Stimulated activated CD8-positive, alpha-beta memory T cell treated with anti-CD3 and anti-CD28 coated beads, Interleukin-7, amount 100 ng/mL, for 1 hour (primary cell): ENCODE data around the gene FRMD6.

Experiments
- DNase-seq, 2 donors: peaks; one replicate each; pipeline ENCODE4 v3.0.0-alpha.2; 2020; ENCODE audit warnings: low read depth in 2 of 2

The FRMD6 gene

DNA sequence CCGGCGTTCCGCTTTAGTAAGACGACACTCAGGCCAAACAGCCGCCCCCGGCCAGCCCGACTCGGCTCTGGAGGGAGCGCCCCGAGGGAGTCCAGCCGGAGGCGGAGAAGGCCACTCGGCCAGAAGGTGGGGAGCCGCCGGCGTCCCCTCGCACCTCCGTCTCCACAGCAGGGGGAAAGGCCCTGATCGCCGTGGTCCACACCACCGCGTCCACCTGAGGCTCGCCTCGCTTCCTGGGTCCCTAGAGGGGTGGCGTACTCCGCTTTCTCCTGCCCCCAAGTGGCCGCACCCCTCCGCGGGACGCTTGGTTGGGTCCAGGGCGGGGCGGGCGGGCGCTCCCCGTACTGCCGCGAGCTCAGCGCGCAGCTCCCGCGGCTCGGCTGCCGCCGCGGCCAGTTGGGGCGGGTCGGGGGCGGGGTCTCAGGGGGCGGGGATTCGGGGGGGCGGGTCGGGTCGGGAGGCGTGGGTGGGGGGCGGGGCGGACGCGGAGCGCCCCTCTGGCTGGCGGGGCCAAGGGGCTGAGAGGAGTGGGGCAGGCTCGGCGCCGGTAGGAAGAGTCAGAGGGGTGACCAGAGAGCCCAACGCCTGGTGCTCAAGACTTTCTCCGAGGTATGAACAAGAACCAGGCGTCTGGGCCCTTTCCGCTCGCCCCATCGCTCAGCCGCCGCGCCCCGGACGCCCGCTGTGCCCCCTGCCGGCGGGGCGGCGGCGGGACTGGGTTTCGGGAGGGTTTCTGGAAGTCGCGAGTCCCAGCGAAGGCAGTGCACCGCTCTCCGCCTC, at the start of gene FRMD6:
TSS of gene FRMD6 (plus strand) at position 523 of the 780 bp plus-strand sequence. CDS start 37,927 bp downstream, outside the sequence.
- peak; percentile 54 to 60 for DNase-seq

DNA sequence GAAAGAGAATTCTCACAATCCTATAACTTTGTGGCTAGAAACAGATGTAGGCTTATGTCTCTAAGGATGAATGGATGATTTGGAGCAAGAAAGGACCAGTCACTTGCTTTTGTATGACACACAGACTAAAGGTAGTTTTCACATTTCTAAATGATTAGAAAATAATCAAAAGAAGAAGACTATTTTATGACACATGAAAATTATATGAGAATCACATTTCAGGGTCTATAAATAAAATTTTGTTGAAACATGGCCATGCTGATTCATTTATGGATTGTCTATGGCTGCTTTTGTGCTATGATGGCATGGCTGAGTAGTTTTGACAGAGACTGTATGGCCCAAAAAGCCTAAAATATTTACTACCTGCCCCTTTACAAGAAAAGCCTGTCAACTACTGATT, 49.4 kb upstream of the FRMD6 start:
- no peak for DNase-seq

DNA sequence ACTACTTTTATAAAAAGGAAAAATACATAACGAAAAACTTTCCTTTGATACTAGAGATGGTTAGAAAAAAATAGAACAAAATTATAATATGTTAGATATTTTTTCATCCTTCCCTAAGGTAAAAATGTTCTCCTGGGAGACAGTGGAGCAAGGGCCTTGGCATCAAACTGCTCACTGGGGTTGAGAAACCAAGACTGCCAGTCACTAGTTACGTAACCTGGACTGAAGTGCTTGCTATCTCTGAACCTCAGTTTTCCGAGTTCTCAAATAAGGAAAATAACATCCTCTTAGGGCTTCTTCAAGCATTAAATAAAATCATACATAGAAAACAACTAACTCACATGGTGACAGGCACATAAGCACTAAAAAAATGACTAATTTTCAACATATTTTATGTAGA, 48.2 kb upstream of the FRMD6 start:
- no peak for DNase-seq

DNA sequence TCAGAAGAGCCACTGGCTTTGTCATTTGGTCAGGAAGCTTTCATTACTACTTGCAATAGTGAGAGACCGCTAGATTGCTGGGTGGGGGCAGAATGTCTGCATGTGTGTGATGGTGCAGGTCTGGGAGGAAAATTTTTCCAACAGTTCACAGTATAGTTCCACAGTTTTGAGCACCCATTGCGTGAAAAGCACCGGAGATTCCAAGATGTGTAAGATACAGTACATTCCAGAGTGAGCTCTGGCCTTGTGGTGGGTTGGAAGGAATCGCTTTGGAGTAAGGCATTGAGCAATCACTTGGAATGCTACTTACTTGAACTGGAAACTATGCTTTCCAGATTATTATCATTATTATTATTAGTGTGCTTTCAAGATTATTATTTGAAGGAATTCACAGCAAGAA, 47.6 kb upstream of the FRMD6 start:
- no peak for DNase-seq

DNA sequence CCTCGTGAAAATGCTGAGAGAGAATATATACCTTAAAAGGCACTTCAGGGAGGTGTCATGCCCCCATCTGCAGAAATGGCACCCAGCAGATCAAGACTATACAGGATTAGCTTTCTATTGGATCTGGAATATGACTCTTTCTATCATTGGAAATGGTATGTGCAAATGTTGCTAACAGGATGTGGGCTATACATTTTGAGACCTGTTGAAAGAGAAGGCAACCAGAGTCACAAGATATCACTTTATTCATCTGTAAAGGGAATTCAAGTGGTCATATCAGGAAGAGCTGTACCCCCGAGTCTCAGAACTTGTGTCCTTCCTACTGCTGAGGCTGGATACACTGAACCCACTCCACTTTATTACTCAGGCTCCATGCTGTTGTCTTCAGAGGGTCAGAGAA, 46.1 kb upstream of the FRMD6 start:
- DNase-seq = no peak

DNA sequence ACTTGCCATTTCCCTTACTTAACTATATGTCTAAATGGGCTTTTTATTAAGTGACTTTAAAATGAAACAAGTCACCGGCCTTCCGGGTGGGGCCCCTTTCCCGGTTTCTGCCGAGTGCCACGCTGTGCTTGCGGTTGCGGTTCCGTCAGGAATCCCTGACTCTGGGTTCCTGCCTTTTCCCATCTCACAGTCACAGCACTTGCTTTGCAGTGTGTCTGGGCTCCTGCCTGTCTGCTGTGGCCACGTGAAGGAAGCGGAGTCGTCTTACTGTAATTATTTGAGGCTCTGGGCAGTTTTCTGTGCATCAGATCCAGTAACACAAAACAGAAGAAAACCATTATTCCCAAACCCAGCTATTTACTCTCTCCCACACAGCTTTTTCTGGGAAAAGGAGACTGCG, 44.0 kb upstream of the FRMD6 start:
- DNase-seq = no peak

DNA sequence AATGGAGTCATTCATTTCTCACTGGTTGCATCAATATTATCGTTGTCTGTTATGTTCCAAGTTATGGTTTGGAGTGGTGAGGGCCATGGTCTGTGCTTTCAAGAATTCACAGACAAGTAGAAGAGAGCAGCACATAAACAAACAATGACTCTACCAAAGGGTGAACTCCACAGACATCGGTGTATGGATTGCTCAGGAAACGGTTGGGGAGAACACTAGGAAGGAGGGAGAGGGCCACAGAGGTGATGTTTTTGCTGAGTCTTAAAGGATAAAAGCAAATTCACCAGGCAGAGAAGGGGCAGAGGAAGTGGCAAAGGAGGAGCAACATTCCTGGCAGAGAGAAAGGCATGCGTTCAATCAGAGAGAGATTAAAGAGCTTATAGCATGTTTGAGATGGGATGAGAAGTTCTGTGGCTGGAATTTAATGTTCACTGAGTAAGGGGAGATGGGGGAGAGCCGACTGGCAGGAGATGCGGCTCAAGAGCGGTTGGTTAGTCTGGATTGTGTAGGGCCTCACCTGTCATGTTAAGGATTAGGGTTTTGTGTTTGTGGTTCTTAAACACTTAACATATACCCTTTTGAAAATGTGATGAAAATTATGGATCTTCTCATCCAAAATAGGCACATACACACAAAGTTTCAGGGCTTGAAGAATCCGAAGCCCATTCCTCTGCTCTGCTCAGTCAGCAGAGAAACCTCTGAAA, 42.3 kb upstream of the FRMD6 start:
- DNase-seq = no peak

DNA sequence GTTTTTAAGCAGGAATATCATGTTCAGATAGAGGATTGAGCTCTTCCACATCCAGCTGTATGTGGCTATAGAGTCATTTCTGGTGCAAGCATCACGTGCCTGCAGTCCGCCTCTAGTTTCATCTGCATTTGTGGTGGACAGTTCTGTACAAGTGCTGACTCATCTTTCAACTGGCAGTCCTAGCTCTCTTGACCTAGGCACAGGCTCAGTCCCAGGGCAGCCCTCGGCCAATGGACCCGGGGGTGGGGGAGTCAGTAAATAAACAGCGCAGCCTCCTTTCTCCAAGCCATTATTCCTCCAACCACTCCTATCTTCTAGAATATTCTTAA, 41.8 kb upstream of the FRMD6 start:
- no peak for DNase-seq

DNA sequence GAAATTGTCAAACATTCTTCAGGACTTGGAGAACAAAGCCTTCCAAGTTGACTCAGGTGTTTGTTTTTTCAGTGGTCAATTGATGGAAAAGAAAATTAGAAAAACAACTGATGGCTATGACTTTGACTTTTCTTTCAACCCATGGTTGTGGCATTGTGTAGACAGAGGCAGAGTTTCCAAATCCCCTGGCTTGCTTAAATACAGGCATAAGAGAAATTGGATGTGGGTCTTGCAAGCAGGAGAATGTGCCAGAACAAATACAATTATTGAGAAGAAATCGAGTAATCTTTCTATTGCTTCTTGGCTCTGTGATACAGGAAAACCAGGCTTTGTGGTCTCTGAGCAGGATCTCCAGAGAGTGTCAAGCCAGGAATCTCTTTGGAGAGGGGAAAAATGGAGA, 40.9 kb upstream of the FRMD6 start:
- DNase-seq = no peak

DNA sequence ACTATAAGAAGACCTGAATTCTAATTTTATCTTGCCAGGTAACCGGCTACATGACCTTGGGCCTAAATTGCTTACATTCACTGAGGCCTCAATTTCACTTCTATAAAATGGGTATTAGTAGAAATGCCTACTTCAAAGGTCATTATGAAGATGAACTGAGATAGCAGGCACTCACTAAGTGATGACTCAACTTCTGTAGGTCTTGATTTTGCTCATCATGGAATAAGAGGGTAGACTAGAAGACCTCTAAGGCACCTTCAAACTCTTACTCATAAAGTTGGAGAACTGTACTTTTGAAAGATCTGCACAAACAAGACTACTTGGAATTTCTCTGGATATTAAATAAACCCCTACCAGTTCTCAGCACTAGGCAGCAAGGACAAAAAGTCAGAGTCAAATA, 39.3 kb upstream of the FRMD6 start:
- no peak for DNase-seq

DNA sequence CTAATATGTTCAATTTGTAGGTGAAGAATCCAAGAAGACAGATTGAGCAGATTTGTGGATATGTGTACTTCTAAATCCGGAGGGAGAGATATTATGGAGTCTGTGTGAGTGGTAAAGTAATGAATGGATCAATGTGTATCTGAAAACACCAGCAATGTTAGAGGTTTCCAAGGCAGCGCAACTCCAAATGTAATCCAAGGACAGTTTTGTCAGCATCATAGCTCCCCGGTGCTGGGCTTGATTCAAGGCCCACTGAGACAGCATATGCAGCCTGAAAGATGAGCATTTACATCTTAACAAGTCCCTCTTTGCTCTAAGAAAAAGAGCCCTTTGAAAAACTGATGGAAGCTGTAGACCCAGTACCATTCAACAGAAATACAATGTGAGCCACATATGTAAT, 38.3 kb upstream of the FRMD6 start:
- no peak for DNase-seq

DNA sequence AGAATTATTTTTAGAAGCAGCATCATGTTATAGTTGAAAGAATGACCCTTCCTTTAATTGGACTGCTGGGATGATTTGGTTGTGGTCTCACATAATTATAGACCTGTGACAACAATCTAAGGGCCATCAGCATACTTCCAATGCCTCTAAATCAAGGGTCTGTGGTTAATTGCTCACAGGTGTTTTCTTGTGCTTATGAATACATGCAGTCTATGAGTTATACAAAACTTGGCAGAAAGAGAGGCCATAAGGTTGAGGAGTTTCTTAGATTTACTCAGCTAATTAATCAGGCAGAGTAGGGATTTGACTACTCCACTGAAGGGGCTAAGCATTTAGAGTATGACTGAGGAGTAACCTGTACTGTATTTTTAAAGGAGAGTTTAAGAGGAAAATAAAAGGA, 37.0 kb upstream of the FRMD6 start:
- no peak for DNase-seq

DNA sequence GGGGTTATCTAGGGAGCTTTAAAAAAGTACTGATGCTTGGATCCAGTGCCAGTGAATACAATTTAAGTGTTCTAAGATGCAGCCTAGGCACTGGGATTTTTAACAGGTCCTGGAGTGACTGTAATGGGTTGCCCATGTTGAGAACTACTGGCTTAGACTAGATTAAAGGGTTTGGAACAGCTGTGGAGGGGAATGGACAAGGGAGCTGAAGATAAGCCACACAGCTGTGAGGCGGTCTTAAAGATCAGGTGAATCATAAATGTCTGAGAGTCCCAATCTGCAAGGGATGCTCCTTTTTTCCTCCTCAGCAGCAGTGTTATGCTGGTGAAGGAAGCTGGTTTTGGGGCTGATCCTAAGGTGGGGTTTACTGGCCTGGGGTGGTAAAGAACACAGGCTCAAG, 35.5 kb upstream of the FRMD6 start:
- DNase-seq = no peak

DNA sequence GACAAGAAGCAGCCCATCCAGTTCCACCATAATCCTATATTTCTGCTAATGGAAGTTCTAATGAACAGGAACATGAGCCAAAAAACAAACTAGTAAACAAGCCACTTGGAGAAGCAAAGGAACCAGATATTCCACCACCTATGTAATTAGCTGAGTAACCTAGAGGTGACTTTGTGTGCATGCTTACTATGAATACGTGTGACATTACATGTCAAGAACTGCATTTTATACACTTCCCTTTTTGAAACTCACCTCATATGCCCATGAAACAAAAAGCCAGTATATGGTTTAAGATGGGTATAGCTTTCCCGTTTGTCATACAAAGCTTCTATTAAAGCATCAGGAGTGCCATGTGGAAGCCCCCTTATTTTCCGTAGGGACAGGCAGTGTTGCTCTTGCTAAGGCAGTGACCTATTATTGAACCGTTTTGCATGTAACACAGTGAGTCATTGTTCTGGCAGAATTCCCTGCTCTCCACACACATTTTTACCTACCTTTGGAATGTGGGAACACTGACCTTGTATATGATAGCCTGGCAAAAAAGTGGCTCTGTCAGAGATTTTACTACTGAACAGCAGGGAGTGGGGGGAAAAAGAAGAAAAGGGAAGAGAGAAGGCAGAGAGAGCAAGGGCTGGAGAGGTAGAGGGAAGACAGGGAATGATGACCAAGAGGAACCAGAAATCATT, 34.8 kb upstream of the FRMD6 start:
- no peak for DNase-seq

DNA sequence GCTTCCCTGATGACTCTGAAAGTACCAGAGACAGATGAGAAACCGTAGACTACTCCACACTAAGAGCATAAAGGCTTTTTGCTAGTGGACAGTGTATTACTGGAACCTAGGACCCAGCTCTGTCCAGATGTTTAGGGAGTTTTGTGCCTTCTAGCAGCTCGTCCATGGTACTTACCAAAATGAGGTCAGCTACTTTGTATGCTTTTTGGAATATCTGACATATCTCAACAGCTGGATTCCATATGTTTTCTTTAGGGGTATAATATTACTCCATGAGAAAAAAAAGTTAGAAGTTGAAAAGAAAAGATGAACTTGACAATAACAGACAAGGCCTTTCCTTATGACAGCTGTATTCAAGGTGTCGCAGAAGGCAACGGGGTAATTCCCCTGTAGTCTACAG, 32.1 kb upstream of the FRMD6 start:
- no peak for DNase-seq

DNA sequence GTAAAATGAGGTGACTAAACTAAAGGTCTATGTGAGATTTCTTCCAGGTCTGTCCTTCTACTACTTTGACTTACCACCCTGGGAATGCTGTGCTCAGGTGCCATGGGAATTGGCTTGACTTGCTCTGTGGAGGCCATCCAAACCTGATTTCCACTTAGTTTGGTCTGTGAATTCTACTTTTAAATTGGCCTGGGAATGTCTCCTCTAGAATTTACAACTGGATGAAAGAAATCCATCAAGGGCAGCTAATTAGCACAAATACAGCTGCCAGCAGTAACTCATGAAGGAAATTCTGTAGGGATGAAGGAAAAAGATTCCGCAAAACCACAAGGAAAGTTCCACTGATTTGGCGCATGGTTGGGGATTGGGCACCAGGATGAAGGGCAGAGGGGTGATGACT, 31.7 kb upstream of the FRMD6 start:
- DNase-seq = no peak

DNA sequence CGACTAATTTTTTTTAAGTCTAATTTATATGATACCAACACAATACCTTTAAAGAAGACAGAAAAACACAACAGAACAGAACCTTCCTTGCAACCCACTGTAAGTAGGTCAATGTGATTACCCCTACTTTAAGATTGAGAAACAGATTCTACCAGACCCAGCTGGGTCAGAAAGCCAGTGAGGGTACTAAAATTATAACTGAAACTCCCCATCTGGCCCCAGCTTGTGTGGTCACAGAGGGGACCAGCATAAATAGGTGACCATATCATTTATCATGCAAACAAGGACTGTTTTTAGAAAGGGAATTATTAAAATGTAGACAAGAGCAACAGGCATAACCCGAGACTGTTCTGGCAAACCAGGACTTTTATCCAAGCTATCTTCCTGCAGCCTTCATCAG, 30.1 kb upstream of the FRMD6 start:
- no peak for DNase-seq

DNA sequence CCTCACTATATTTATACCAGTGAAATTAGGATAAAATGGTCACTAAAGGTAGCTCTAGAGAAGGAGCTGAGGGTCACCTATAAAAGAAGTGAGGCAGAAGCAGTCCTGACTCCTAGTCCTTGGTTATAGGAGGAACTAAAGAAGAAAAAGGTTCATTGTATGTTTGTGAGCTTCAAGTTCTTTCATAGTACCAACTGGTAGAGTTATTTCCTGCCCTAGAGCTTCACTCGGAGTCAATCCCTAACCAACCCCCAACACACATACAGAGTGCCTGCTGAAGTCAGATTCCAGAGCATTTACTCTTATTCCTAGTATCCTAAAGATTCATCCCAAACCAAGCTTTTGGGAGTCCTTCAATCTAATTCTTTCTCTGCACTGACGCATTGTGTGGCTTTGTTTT, 29.3 kb upstream of the FRMD6 start:
- no peak for DNase-seq

DNA sequence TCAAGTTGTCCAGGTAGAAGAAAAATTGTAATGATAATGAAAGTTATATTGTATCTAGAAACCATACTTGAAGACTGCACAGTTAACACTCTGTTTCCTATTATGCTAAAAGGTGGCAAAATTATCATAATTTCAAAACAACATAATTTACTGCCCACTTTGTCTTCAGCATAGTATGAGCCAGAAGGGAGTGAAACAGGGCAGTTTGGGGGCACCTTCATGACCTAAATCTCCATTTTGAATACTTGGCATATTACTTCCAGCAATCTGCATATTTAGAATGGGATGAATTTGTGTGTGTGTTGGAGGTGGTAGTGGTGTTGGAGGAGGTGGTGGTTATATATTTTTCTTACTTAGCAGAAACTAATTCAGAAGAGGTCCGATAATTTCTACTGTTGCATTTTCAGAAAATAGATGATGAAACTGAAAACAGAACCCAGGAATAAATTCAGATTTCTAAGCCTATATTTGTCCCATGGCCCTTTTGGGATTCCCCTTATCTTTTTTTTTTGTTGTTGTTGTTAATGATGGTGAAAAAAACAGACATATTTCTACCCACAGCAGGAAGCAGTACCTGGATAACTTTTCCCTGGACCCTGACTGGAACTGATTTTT, 26.6 kb upstream of the FRMD6 start:
- no peak for DNase-seq

DNA sequence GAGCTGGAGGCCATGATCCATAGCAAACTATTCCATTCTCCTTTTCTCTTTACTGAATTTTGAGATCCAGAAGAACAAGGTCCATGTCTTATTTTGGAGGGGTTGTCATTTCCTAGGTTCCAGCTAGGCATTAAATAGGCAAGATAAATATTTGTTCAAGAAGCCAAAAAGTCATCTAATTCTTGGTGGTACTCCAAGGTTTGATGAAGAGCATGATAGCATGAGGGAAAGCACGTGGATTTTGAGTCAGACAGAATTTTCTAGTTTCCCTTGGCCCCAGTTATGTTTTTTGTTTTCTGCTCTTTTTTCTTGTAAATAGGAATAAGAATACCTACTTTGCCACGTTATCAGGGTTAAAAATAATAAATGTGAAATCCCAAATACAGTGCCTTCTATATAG, 25.5 kb upstream of the FRMD6 start:
- DNase-seq = no peak

DNA sequence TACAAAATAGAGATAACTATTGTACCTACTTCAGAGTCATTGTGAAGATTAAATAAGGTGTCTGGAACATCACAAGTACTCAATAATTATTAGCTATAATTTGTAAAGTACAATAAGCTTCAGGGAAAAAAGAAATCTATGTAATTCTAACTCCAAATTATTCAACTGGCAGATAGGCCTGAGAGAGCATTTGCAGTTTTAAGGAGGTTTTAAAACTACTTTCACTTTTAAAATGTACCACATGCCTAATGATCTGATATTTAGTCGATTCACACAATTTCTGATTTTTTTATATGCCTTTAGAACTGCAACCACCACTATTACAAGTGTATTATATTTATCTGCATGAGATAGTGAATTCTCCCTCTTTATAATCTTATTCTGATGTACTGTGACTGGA, 24.9 kb upstream of the FRMD6 start:
- no peak for DNase-seq

DNA sequence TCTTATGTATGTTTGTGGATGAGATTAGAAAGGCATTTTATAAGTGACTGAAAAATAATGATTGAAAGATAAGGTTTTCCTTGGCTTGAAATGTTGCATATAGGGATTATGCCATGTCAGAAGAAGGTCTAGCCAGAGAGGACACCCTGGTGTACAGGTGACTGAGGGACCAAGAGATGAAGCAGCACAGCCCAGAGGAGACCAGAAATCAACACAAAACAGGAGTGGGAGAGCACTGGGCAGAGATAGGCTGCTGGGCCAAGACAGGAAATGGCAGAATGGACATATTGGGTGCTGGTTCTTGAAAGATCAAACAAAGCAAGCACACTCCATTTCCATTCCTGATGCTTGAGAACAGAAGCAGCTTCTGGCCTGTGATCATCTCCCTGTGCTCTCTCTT, 24.4 kb upstream of the FRMD6 start:
- no peak for DNase-seq

DNA sequence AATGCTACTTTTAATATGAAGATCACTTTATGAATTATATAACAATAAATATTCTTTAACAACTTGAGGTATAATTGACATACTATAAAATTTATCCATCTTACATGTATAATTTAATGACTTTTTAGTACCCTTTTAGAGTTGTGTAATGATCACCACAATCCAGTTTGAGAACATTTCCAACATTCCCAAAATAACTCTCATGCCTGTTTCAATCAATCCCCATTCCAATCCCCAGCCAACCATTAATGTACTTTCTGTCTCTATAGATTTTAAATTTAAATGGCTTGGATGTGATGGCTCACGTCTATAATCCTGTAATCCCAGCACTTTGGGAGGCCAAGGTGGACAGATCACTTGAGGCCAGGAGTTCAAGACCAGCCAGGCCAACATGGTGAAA, 23.5 kb upstream of the FRMD6 start:
- DNase-seq = no peak
